Right ventricle myocardium inferior (tissue), 1 donor: Measurements from ENCODE around the gene AKAP1. TPM values are rescaled to one million over a fixed set of nuclear protein-coding genes. Genes with fewer than 3 reads are reported as not detected.

Experiments
- total RNA-seq: library from RNA; stranded (reverse); fragmentation: NEBNext Ultra II Directional; extraction: Animal tissue kit (Norgen Biotek cat#: 25700); gene quantifications from one replicate; pipeline ENCODE4 v1.2.1, GENCODE V29; 2021
- donor health status: DM: no; HTN: yes; CAD: no; lungs with severe emphysema.

AKAP1 gene
- total RNA-seq, 1 donor from 2014 or later = 226 TPM

Other genes with a start within 250 kb of the AKAP1 start
- gene TRIM25, start 171.2 kb upstream of the AKAP1 start, total RNA-seq = 22.5 TPM
- 8.7 TPM for gene COIL, start 124.2 kb upstream of the AKAP1 start, total RNA-seq
- gene SCPEP1, start 107.1 kb upstream of the AKAP1 start, total RNA-seq = 93.8 TPM
- 96.8 TPM for gene MSI2, start 171.3 kb downstream of the AKAP1 start, total RNA-seq